Measurements from ENCODE around the gene RAD51D.
"Not testable (repeated sequence)": the region's sequence is repeated elsewhere in the genome, so short reads cannot be mapped to it uniquely, and the experiment has no call there.

The RAD51D gene
- total RNA-seq, result 10.9 to 22.4 reads per million in 2 donors

GRCh38 chr17:35119370-35120165, at the start of gene RAD51D:
Gene RAD51D, minus strand, starts transcription at chr17:35119860. Its CDS starts 247 bp downstream, at chr17:35119613.
- DNase-seq, result peak; percentile 62 to 85 (median 69)

DNA sequence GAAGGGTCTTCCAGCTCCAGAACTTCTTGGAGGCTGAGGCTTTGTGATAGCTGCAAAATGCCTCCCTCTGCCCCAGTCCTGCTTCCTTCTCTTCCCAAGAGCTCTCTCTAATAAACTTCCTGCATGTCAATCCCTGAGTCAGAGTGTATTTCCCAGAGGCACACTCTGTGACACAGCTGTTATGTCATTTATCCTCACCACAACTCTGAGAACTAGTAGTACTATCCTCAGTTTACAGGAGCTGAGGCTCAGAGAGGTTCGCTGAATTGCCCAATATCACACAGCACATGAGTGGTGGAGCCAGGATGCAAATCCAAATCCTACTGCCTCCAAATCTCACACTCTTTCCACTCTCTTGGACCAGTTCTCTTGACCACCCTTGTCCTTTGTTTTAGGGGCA, 48.0 kb upstream of the RAD51D start:
- no peak for DNase-seq

GRCh38 chr17:35167046-35167445, 47.4 kb upstream of the RAD51D start:
- DNase-seq, result no peak

- DNase-seq, result no peak
Observed at GRCh38 chr17:35166526-35166925, 46.9 kb upstream of the RAD51D start.

GRCh38 chr17:35164716-35165115, 45.1 kb upstream of the RAD51D start:
- no peak for DNase-seq

DNA sequence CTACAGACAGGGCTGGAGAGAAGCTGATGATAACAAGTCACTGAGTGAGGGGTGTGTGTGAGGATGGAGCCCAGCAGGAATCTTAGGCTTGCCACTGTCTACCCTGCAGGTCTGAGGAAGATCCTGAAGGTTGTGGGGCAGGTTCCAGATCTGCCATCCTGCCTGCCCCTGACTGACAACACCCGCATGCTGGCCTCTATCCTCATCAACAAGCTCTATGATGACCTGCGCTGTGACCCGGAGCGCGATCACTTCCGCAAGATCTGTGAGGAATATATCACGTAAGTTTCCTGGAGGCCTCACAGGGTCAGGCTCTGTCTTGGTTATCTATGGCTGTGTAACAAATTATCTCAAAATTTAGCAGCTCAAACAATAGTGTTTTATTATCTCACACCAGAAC, 44.2 kb upstream of the RAD51D start:
- no peak for DNase-seq

DNA sequence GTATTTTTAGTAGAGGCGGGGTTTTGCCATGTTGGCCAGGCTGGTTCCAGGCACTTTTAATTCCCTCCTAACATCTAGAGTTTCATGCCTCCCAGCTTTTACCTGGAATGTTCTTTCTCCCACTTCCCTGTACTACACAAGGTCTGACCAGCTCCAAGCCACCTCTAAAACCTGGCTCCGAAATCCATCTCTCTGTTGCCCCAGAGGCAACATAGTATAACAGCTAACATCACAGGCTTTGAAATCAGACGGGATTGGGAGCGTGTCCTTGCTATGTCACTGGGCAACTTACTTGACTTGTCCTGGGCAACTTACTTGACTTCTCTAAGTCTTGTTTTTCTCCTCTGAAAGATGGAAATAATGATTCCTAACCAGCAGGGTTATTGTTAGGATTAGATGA, 43.1 kb upstream of the RAD51D start:
- no peak for DNase-seq

DNA sequence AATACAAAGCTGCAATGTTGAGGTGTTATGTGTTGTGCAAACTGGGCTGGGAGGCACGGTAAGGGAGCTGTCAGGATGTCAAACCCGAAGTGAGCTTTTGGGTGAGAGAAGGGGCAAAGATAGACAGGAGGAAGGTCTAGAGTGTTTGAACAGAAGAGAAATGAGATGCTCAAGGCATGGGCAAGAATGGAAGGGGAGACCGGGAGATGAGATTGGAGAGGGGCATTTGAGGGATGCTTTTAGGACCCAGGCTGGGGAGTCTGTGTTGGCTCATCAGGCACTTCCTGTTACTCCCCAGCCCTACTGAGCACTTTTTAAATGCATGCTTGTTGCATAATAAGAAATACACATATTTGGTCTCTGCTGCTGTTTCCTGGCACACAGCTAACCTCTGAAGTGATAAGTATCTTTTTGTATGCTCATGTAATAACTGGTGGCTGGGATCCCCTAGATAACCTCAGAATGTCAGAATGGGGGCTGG, 41.7 kb upstream of the RAD51D start:
- DNase-seq, result peak in 3 of 5 experiments; percentile 14 to 86 (median 53)

- DNase-seq, result peak in 3 of 5 experiments; percentile 18 to 75 (median 68)
Observed at GRCh38 chr17:35160354-35161201, 40.9 kb upstream of the RAD51D start.

DNA sequence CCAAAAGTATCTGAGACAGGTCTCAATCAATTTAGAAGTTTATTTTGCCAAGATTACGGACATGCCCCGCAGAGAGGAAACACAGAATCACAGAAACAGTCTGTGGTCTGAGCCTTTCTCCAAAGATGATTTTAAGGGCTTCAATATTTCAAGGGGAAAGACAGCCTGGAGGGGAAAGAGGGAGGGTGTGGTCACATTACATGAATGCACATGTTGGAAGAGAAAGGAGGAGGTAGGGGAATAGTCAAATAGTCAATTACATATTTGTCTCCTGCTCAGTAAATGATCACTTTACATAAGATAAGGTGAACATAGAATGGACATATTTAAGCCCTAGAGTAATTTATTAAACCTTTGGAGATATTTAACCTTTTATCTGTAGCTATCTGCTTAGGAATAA, 40.3 kb upstream of the RAD51D start:
- DNase-seq, result no peak

DNA sequence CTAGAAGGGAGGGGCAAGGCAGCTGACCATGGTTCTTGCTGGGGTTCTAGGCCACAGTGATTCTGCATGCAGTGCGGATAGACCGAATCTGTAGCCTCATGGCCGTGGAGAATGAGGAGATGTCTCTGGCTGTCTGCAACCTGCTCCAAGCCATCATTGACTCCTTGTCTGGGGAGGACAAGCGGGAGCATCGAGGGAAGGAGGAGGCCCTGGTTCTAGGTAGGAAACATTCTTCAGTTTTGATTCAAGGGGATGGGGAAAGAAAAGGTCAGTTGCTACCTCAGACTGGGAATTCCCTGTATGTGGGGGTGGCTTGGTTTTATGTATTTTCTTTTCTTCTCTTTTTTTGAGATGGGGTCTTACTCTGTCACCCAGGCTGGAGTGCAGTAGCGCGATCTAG, 35.6 kb upstream of the RAD51D start:
- no peak for DNase-seq

DNA sequence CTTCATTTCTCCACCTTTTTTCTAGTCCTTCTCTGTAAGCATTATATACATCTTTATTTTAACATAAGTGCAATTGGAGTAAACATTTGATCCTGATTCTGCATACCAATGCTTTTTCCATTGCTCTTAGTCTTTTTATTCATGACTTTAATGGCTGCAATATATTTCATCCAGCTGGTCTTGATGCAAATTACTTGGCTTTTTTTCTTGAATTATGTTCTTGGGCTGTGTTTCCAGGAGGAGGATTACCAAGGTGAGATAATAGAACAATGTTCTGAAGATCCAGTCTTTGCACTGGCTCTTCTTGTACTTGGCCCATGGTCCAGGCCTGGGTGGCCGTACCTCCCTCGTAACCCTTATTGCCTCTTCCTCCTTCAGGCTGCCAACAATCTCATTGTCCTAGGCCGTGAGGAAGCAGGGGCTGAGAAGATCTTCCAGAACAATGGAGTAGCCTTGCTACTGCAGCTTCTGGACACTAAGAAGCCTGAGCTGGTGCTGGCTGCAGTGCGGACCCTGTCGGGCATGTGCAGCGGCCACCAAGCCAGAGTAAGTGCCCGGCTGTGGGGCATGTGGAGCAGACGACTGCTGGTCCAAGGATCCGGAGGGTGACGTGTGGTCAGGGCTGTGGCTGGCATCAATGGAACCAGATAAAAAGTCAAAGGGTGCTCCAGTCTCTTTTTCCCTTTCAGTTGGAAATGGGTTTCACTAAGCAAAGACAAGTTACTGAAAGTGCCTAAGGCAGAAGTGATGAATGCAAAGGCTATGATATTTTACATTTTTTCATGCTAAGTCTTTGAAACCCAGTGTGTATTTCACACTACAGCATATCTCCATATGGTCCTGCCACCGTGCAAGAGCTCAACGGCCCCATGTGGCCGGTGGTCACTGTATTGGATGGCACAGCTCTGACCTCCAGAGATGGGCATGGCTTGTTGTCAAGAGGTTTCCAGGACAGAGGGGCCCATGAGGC, 34.8 kb upstream of the RAD51D start:
- DNase-seq, result no peak

GRCh38 chr17:35152421-35153140, 32.9 kb upstream of the RAD51D start:
- no peak for DNase-seq

DNA sequence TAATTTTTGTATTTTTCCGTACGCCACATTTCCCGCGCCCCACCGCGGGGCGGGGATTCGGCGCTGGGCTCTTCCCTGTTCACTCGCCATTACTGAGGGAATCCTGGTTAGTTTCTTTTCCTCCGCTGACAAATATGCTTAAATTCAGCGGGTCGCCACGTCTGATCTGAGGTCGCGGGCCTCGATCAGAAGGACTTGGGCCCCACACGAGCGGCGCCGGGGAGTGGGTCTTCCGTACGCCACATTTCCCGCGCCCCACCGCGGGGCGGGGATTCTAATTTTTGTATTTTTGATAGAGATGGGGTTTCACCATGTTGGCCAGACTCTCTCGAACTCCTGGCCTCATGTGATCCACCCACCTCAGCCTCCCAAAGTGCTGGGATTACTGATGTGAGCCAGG, 31.4 kb upstream of the RAD51D start:
- DNase-seq, result not testable (repeated sequence)

- DNase-seq, result no peak
Observed at GRCh38 chr17:35149941-35150340, 30.3 kb upstream of the RAD51D start.

GRCh38 chr17:35148144-35148543, 28.5 kb upstream of the RAD51D start:
- DNase-seq, result no peak

DNA sequence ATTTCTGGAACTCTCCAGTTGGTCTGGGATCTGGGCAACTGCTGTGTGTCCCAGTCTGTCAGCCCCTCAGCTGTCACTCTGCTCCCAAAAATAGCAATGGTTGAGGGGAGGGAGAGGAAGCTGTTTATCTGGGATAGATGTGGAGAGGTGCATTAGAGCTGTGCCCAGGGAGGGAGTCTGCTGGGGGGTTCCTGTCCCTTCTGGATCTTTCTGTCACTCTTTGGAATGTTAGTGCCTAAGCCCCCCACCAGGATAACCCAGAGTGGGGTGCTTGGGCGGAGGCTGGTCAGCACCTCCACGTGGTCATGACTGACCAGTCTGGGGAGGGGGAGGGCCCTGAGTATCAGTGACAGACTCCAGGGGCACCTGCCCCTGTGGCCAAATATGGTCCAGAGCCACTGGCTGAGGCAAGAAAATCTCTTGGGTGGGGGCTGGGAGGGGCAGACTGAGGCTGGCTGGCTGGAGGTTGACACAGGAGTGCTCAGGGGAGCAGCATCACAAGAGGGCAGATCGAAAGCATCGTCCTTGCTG, 27.8 kb upstream of the RAD51D start, which contains the start of gene UNC45B:
Gene UNC45B (plus strand): TSS at position 443 of the 531 bp plus-strand sequence. CDS start 447 bp downstream, outside the sequence.
- no peak for DNase-seq

DNA sequence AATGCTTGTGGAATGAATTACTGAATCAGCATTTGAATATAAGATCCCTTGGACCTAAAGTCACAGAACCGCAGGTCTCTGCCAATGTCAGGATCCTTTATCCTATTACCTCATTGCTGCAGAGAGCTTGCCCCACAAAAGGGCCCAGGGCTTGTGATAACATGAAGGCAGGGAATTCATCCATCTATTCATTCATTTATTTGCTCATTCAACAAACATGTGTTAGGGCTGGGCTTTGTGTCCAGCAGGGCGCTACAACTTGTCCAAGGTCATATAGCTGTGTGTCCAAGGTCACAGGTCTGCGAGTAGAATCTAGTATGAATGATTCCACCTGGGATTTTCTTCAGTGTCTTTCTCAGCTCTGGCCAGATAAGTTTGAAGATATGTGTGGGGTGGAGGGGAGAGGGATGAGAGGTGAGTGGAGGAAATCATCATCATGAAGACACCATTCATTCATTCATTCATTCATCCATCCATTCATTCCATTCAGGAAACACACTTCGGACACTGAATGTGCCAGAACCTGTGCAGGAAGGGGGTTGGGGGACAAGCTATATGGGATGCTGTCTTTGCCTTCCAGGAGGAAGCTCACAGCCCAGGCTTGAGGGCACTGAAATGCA, 26.7 kb upstream of the RAD51D start:
- no peak for DNase-seq

DNA sequence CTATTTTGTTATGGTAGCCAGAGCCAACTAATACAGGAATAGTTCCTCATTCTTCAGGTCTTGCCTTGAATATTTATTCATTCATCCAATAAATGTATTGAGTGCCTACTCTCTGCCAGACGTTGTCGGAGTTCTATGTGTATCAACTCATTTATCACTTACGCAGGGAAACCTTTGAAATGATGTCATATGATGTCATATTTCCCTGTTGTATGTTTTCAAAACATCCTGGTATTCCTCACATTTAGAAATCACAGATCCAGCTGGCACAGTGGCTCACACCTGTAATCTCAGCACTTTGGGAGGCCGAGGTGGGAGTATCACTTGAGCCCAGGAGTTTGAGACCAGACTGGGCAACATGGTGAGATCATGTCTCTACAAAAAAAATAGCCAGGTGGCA, 25.2 kb upstream of the RAD51D start:
- no peak for DNase-seq

DNA sequence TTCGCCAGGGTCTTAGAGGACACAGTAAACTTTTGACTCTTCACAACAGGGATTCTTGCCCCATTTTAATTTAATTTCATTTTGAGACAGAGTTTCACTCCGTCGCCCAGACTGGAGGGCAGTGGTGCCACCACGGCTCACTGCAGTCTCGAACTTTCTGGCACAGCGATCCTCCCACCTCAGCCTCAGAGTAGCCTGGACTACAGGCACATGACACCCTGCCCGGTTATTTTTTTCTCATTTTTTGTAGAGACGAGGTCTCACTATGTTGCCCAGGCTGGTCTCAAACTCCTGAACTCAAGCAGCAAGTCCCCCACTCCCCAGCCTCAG, 22.8 kb upstream of the RAD51D start:
- no peak for DNase-seq

All from T-helper 2 cell (primary cell).